T follicular helper cell (primary cell): ENCODE results near the gene TRIP4.

Experiments
- DNase-seq: peaks from one replicate; pipeline ENCODE4 v3.0.0-alpha.2; 2020; ENCODE audit warnings: low read depth

TRIP4 gene

DNA sequence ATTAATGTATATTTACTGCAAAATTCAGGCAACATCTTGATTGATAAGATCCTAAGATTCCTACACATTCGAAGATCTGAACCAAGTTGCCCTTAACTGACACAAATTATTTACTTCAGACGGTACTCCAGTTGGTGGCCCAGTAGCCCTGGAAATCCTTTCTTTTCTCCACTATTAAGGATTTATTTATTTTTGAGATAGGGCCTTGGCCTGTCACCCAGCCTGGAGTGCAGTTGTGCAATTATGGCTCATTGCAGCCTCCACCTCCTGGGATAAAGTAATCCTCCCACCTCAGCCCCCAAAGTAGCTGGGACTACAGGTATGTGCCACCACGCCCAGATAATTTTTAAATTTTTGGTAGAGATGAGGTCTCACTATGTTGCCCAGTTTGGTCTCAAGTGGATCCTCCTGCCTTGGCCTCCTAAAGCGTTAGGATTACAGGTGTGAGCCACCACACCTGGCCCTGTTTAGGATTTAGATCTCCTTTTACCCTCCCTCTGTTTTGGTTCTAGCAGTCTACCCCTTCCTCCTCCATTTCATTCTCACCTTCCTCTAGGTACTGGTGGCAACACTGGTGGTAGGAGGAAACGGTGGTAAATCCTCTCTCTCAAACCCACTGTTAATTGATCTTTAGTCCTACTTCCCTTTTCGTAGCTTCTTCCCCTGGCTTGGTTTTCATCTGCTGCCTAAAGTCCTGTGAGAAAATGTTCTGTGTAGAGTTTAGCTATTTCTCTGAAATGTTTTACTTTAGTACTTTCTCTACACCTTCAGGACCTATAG lies 60.1 kb downstream of the TRIP4 start:
- DNase-seq: no peak

DNA sequence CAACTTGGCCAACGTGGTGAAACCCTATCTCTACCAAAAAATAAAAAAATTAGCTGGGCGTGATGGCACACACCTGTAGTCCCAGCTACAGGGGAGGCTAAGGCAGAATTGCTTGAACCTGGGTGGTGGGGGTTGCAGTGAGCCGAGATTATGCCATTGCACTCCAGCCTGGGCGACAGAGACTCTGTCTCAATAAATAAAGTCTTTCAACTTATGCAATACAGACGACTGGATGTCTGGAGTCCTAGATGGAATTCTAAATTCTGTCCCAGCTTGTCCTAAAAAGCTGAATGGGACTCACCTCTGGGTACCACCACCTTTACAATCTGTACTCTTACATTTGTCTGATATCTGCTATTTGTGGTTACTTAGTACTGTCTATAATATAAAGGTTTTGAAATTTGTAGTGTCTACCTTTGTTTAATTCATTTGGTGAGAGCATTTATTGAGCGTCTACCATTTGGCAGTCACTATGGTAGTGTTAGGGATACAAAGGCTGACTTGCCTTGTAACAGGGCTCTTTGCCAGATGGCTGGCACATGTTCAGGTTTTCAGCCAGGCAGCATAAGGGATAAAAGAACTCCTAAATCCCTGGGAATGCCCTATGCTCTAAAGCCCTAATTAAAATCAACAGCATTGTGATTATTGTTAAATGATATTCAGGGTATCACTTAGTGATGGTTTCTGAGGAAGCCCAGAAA lies 65.5 kb downstream of the TRIP4 start:
- no peak for DNase-seq

DNA sequence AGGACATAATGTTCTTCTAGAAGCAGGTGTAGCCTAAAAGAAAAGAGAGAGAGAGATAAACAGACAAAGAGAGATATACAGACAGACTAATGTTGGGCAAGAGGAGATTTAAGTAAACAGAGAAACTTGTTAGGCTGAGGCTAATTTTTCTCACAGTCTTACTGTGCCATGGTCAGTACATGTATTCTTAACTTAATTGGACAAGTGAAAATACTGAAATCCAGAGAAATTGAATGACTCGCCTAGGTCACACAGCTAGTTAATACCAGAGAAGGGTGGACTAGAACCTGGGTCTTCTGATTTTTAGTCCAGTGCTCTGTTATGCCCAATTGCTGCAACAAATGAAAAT lies 66.0 kb downstream of the TRIP4 start:
- DNase-seq: no peak

DNA sequence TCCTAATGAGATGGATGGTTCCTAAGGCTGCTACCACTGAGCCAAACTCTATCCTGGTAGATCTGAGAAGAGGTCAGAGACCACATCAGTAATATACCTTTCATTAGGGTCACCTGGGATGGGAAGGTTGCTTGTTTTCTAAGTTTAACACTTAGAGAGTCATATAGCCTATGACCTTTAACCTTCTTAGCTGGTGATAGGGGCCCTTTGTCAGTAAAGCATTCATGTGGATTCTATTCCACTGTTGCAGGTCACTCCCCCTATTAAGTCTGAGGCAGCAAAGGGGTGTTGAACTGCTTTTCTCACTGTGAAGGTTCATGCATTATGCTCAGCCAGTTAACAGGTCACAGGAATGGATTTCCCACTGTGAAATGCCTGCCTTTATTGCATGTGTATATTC lies 66.6 kb downstream of the TRIP4 start:
- no peak for DNase-seq

DNA sequence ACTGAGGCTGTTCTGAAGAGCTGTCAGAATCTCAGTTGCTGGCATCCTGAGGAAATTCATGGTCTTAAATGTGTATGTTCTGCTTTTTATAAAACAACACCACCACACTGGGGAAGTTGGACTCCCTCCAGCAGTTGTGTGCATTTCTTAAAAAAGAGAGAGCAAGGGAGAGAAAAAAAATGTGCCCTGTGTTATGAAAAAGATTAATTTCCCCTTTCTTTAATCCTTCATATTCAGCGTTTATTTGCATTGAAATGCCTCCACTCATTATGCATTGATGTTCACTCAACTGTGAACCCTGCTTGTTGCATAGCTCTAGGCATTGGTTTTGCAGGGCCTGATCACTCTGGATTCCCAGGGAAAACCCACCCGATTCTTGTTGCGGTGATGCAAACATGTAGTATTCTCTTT lies 68.3 kb downstream of the TRIP4 start:
- DNase-seq: no peak

DNA sequence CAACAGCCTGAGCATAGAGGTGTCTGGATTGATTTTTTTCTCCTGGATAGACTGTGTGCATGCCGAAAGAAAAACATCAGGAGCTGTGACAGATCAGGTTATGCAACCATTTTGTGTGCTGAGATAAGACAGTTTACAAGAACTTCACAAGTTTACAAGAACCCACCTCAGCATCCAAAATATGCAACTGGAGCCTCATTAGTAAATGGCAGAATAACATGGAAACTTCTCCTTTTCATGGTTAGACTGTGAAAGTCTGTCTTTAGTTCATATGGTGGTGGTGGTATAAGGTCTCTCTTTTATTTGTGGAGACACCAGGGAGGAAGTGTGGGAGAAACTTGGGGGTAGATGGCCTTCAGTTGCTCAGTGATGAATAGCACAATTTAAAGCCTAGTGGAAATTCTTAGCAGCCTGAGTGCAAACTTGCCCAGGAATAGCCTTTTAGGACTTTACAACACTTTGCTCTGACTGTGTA lies 69.0 kb downstream of the TRIP4 start:
- no peak for DNase-seq

DNA sequence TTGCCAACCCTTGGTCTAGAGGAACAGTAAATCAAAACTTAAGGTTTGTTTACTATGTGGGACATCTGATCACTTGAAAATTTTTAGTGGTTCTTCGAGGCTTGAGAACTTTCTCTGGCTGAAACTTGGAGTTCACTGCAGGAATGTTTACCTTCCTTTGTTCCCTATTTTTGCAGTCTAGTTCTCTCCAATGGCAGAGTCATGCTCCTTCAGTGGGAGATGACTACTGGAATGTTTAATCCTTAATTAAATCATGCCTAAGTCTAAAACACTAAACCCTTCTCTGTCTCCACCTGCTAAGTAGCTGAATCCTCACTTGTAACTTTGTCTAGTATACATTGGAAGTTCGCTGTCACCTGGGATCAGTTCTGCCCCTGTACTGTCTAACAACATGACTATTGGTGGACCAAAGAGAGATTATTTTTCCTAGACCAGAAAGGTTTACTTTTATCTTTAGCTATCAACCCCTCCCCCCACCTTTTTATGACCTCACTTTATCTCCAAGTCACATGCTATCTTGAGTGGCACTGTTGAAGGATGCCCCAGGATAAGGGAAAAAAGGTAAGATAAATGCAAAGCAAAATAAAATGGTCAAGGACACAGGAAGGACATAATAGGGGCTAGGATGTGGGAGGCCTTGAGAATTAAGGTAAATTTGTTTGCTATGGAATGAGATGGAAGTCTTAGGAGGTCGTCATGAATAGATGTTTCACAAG lies 71.6 kb downstream of the TRIP4 start:
- no peak for DNase-seq

DNA sequence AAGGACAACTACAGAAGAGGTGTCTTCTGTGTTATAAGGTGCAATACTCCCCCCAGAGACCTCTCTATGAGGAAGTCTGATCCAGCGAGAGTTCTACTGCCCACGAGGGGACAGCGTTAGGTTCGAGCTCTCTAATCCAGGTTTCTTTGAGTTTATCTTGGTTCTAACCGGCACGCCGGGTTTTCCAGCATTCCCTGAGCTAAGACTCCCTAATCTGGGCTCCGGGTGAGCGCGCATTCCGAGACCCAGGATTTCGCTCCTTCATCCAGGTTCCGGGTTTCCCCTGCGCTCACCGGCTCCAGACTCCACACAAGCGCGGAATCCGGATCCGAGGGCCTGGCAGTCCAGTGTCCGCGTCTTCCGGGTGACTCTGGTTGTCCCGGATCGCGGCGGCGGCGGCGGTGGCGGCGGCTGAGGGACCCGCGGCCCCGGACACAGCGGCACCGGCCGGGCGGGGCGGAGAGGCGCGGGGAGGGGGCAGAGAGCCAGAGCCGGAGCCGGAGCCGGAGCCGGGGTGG lies 72.6 kb downstream of the TRIP4 start, which contains the start of gene ZNF609:
TSS of gene ZNF609 (plus strand) at position 373 of the 518 bp plus-strand sequence. CDS start 38,842 bp downstream, outside the sequence.
- DNase-seq: peak; percentile 82

DNA sequence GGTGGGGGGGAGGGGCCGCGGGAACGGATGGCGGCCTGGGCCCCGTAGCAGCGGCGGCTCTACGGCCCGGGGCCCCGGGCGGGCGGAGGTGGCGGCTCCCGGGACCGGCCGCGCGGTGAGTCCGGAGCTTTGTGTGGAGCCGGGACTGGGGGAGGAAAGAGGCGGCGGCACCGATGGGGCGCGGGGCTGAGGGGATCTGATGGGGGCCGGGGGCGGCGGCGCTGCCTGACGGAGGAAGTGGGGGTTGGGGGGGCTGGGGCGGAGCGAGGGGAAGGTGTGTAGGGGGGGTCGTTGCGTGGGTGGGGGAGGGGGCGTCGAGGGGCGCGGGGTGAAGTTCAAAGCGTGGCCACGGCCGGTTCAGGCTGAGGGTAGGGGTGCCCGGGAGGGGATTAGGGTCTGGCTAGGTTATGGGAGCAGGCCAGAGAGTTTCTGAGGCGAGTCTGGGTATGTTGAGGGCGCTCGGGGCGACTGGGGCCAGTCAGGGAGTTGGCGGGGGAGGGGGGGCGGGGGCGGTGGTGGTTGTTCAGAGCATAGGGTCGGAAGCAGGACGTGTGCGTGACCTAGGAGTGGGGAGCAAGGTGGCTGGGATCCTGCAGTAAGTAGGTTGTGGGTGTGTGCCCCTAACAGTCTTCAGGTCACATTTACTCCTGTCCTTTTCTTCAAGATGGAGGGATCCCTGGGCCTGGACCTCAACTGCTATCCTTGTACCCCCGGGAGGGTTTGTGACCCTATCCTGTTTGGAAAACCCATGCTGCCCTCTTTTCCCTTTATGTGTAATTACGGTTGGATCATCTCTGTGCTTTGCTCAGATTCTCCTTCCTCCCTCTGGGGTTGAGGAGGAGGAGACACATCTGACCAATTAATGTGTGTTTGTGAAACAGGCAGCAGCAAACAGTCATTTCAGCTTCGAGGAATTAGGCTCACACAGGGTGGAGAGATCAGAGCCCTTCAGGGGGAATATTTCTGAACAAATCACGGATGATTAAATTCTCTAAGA lies 73.4 kb downstream of the TRIP4 start:
- peak; percentile 3 for DNase-seq

DNA sequence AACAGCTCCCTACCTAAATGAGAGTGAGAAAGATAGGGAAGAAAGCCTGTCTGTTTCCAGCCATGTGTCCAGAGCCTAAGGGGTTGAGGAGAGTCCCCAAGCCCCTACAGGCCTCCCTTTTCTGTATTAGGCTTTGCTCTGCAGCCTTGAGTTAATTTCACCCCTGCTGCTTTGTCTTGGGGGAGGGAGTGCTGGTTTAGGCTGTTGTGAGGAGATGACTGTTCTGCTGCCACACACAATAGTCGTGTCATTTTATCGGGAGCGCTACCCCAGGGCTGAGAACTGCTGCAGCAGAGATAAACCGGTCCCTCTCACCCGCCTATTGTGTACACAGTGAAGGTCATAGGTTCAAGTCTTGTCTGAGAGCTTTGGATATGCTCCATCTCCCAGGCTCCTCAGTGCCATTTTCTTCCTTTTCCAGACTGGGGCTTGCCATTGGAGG lies 74.1 kb downstream of the TRIP4 start:
- no peak for DNase-seq

DNA sequence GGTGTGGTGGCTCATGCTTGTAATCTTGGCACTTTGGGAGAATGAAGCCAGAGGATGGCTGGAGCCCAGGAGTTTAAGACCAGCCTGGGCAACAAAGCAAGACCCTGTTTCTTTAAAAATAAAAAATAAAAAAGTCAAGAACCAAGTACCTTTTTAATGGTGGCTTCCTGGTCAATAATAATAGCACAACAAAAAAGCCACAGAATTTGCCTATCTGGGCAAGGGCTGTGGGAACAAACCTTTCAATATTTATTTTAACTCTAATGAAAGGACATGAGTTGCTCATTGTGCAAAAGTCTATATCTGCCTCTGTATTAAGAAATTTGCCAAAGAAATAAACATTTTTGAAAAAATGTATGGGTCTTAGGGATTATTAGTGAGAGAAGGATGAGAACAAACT lies 74.9 kb downstream of the TRIP4 start:
- DNase-seq: no peak

DNA sequence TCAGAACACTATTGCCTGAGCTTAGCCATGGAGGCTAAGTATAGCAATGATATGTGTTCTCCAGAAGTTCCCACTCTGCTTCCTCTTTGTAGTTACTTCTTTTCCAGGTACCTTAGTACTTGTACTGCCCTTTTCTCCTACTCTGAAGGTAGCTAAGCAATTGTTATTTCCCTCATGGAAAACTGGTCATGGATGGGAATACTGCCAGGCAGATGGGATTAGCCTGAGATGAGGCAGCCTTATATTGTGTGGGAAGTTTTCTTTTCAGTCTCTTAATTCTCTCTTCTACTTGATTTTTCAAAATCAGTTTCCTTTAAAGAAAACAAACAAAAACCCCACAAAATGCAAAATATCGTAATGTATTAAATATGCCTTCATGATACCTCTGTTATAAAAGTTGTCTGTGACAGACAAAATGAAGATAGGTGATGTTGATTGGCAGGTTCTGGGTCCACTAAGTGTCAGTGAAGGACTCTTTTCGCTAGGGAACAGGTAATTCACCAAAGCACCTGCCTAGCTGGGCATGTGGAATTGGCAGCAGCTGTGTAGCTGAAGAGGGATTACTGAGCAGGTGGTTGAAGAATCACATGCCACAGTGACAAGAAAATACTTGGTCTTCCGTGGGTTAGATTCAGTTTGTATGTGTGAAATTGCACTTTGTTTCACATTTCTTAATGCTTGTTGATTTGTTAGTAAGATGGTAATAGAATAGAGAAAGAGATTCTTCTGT lies 76.8 kb downstream of the TRIP4 start:
- no peak for DNase-seq

DNA sequence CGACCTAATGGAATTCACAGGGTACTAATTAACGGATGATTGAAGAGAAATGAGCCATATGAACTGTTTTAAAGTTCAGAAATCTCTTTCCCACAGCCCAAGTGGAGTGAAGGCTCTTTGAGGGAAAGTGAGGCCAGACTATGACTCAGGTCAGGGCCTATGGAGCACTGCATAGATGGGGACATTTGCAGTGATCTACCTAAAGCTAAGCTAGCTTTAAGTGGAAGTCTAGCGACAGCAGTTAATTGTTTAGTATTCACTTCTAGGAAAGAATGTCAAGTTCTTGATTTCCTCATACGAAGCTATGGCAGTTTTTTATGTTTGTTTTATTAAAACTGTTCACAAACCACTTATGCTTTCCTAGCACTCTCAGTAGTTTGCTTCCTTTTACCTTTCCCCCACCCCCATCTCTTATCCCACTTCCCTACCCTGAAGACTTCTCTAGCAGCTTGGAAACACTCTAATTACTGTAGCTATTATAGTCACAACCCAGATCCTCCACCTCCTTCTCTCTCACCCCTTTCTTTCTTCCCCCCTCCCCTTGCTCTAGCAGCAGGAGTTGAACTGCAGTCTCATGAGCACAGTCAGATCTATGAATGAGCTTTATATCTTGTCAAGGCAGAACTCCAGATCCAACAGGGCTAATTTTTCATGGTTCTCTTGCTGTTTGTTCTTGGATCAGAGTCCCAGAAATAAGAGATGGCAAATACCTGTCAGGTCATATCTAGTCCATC lies 78.9 kb downstream of the TRIP4 start:
- DNase-seq: no peak

DNA sequence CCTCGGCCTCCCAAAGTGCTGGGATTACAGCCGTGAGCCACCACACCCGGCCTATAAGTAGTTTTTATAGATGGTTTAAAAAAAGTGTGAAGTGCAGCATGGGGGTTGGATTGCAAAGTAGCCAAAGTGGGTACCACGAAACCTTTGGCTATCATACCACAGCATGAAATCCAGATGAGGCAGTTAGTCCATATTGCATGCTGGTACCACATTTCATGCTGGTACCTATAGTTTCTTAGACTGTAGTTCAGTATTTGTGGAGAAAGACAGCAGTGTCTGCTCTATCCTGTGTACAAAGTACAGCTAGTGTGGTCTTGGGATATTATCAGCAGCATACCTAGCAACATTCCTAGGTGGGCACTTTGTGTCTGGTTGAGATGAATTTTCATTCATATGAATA lies 84.5 kb downstream of the TRIP4 start:
- DNase-seq: no peak

DNA sequence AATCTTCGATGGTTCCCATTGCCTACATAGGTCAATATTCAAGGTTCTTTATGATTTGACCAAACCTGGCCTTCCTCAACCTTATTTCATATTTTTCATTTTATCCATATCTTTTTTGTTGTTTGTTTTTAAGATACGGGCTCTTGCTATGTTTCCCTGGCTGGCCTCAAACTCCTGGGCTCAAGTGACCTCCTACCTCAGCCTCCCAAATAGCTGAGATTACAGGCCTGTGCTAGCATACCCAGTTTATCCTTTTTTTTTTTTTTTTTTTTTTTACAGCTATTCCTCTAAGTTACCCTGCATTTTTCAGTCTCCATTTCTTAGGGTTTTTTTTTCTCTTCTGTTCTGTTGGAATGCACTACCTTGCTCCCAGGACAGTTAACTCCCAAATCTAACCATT lies 87.2 kb downstream of the TRIP4 start:
- DNase-seq: no peak

DNA sequence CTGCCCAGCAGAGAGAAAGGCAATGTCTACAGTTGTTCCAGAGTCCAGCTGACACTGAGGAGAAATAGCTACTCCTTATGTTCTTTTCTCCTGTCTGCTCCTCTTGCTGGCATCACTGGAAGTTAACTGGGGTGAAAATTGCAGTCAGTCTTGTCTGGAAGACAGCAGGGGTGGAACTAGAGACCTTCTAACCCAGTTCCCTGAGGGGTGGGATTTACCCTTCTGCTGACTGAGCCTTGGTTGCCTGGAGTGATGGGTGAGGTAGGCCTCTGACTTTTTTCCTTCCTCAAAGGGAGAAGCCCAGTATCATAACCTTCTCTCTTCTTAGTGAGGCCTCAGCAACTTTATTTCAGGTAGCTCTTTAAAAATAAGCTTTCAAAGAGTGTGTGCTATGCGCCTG lies 88.9 kb downstream of the TRIP4 start:
- no peak for DNase-seq

DNA sequence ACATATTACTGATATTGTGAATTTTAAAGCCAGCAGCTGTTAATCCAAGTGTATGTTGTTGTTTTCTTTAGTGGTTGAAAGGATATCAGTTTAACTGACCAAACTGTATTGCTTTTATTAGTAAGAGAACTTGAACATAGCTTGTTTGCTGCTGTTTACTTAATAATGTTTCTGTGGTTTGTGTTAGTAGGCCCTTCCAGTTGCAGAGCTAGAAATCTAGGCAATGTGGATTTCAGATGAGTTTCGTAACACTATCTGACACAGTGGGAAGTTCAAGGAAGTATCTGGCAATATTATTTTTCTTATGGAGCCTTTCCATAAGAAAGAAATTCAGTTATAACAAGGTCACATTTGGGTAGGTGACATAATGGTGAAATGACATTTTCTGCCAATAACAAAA lies 91.2 kb downstream of the TRIP4 start:
- DNase-seq: no peak

DNA sequence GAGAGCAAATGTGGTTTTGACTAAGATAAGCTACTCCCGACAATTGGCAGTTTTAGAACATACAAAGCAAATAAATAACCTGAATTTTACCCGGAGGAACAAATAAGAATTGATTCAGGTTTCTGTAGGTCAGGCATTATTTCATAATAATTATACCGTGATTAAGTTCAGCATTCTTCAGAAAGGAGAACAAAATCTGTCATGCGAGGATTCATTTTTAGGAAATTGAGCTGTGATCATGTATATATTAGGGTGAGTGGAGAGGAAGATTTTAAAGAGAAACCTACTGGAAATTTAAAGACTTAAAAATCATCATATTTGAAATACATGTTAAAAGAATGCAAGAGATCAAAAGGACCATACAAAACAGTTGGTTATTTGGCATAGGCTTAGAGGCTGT lies 93.3 kb downstream of the TRIP4 start:
- no peak for DNase-seq

DNA sequence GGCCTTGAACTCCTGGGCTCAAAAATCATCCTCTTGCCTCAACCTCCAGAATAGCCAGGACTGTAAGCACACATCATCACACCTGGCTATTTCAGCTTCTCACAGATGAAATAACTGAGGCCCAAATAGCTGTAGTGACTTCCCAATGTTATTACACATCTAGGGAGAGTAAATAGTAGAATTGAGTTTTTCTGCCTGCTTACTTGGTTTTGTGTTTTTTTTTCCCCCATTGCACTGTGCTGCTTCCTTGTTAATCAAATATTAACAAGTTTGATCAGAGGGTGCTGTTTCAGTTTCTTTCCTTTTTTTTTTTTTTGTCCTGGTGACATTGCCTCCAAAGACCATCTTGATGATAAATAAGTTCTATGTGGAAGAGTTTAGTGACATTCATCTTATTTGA lies 96.1 kb downstream of the TRIP4 start:
- no peak for DNase-seq

DNA sequence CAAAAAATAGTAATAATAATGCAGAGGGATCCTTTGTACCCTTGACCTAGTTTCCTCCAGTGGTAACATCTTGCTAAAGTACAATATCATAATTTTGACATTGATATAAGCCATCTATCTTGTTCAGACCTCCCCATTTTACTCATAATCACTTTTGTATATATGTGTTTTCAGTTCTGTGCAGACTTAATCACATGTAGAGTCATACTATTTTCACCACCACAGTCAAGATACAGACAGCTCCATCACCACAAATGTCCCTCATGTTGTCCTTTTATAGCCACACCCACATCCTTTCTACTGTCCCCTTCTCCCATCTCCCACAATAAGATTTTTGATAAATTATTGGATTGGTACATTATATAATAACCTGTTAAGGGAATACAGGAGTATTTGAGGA lies 98.2 kb downstream of the TRIP4 start:
- no peak for DNase-seq
